ENCODE data around the gene PJA2. TPM values are rescaled to one million over a fixed set of nuclear protein-coding genes. Genes with fewer than 3 reads are reported as not detected.

PJA2 gene
- total and polyA plus RNA-seq, 2 of the 8 experiments (the other 6 are each of a cell fraction or from before 2014, with no cell fraction given): 15.3 to 47.7 TPM

DNA sequence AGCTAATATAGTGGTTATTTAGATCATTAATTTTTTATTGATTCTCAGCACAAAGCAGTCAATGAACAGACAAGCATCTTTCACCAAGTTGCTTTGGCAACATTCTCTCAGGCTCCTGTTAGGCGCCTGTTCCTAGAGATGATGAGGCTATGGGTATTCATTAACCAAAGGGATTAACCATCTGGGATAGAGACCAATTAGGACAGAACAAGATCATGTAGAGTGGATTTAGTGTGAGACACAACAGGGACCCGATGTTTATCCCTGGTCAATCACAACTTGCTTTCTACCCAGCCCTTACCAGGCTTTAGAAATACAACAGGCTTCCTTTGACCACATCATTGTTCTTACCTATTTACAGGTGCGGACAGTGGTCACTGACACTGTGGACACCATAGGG lies 82.2 kb downstream of the PJA2 start:
- CTCF ChIA-PET (ENCODE audit: partially characterized antibody): interaction anchor here (0.8 kb wide), 1 partner anchor 11 kb away, joined by 3 read pairs; no protein-coding TSS in a partner anchor
- WGBS, 2 experiments (ENCODE audit: extremely low coverage in 1 of 2, insufficient coverage in 1 of 2, insufficient read length in 1 of 2, insufficient replicate concordance in 2 of 2, low coverage in 1 of 2, low lambda C conversion rate in 2 of 2, missing lambda C conversion rate in 1 of 2): 72% methylated on average over 3 of the region's 3 CpGs; no CpG with 5 or more reads in 1 of the 2 experiments
- TF ChIP-seq SP2 (IDR thresholded peaks at IDR 0.05; ENCODE audit: low read length): no peak
- TF ChIP-seq POLR2AphosphoS5 (IDR thresholded peaks at IDR 0.05; ENCODE audit: low read depth, low read length): no peak

More for the DNA sequence above, 82.2 kb downstream of the PJA2 start:
- peaks cover 0 to 1% (median 0%) of the 10 kb centered on the region in 4 experiments; a peak in 1 of 7 replicates for H3K27me3 ChIP-seq (replicated peaks in 1 of 4; ENCODE audit: control insufficient read depth in 3 of 4, extremely low read depth in 1 of 4, insufficient read depth in 3 of 4, low read length in 3 of 4)
- H3K9me3 ChIP-seq (ENCODE audit: insufficient read depth in 2 of 2, low read depth in 1 of 2, low read length in 1 of 2): no peaks in the 10 kb centered on the region
- no peak overlapping the region for H2BK12ac ChIP-seq (ENCODE audit: low read depth, low read length)
- DNase-seq (ENCODE audit: low read depth in 1 of 2, low spot score in 2 of 2) (no peak), FAIRE-seq (no peak)
- no peak overlapping the region for H3K4me2 ChIP-seq (ENCODE audit: insufficient read depth in 1 of 2, low read depth in 2 of 2, low read length in 2 of 2)
- H2AFZ ChIP-seq (ENCODE audit: low read length): no peak overlapping the region
- no peak overlapping the region for H2BK120ac ChIP-seq (replicated peaks; ENCODE audit: low read depth, low read length)
- no peak overlapping the region for H2BK5ac ChIP-seq (ENCODE audit: low read depth, low read length)
- H3K56ac ChIP-seq (replicated peaks; ENCODE audit: insufficient read length, low read depth, low read length): no peak overlapping the region
- no peak overlapping the region for H3K14ac ChIP-seq (ENCODE audit: insufficient read length)
- no peak overlapping the region for H3K23ac ChIP-seq (ENCODE audit: insufficient read length)
- H3K9ac ChIP-seq (replicated peaks in 1 of 4; ENCODE audit: extremely low read depth in 1 of 4, low read depth in 3 of 4, low read length in 3 of 4): no peak overlapping the region
- H4K20me1 ChIP-seq (replicated peaks in 1 of 2; ENCODE audit: control insufficient read depth in 1 of 2, insufficient read depth in 2 of 2, low read length in 2 of 2): no peaks in the 10 kb centered on the region
- H3K27ac ChIP-seq (ENCODE audit: low read depth, low read length): no peak overlapping the region
- POLR2A ChIA-PET (ENCODE audit: partially characterized antibody): interaction anchor here (1.6 kb wide), 1 partner anchor 10 kb away, joined by 5 read pairs; no protein-coding TSS in a partner anchor
- peaks cover 0 to 2% (median 0%) of the 10 kb centered on the region in 4 experiments; a peak in 1 of 7 replicates for H3K4me1 ChIP-seq (replicated peaks in 1 of 4; ENCODE audit: control insufficient read depth in 3 of 4, insufficient read depth in 4 of 4, low read length in 3 of 4)
- H3K23me2 ChIP-seq (ENCODE audit: low read depth, low read length): no peaks in the 10 kb centered on the region
- H3K79me2 ChIP-seq (ENCODE audit: control insufficient read depth in 1 of 2, insufficient read depth in 2 of 2, low read length in 2 of 2): no peaks in the 10 kb centered on the region
- no peak overlapping the region for H3K18ac ChIP-seq (ENCODE audit: extremely low read depth, low read length)
- H3K4me3 ChIP-seq (ENCODE audit: extremely low read depth in 1 of 4, insufficient read depth in 2 of 4, low read depth in 3 of 4, low read length in 4 of 4): no peak overlapping the region
- H3K4ac ChIP-seq (replicated peaks; ENCODE audit: insufficient read length, low read depth, low read length): no peak overlapping the region
- no peaks in the 10 kb centered on the region for H3K36me3 ChIP-seq (ENCODE audit: control insufficient read depth in 2 of 4, insufficient read depth in 4 of 4, low read length in 3 of 4)
- H4K8ac ChIP-seq (ENCODE audit: extremely low read depth, insufficient read depth, low read length): no peak overlapping the region
- H2BK15ac ChIP-seq (ENCODE audit: low read length): no peak overlapping the region
- no peak overlapping the region for H4K5ac ChIP-seq (ENCODE audit: insufficient read length, low read depth, low read length)
- H2BK20ac ChIP-seq (ENCODE audit: low read length): no peak overlapping the region
- no peak overlapping the region for H4K91ac ChIP-seq (replicated peaks; ENCODE audit: insufficient read length, low read length)
- no peak overlapping the region for H2AK5ac ChIP-seq (ENCODE audit: low read depth, low read length)
- no peaks in the 10 kb centered on the region for H3K79me1 ChIP-seq (ENCODE audit: low read depth, low read length)

All from H1 (cell line).